ENCODE data around the gene ADGRG2. TPM values are rescaled to one million over a fixed set of nuclear protein-coding genes. Genes with fewer than 3 reads are reported as not detected.

The ADGRG2 gene
- total RNA-seq, 2 donors from 2014 or later: 5.2 to 6.0 TPM

DNA sequence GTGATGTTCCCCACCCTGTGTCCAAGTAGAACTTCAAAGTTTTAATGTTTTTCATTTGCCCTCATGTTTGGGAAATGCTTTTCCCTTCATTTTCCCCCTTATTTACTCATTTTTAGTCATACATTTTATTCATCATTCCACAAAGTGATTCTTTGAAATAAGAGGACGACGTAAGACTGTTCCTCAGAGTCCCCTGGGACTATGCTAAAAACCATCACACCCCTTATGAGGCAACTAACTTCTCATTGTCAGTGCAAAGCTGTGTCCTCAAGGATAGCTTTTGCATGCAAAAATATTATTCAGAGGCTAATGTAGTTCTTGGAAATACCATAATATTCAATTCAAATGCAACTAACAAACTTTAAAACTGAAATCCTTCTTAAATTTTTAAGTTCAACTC lies 14.8 kb upstream of the ADGRG2 start:
- TF ChIP-seq POLR2AphosphoS5 (IDR thresholded peaks at IDR 0.05): no peak
- TF ChIP-seq POLR2A (IDR thresholded peaks at IDR 0.05): no peak
- TF ChIP-seq CTCF (IDR thresholded peaks at IDR 0.05): no peak
- Histone ChIP-seq H3K27me3 (replicated peaks; ENCODE audit: insufficient read depth) (no peaks in the 10 kb centered on the region), H3K4me3 (no peak overlapping the region), H3K36me3 (no peaks in the 10 kb centered on the region), H3K9me3 (no peaks in the 10 kb centered on the region), H3K27ac (no peak overlapping the region), H3K4me1 (replicated peaks) (no peaks in the 10 kb centered on the region)
- intact Hi-C loops (cut with DNase I): no loop called here
- 87% methylated on average over 2 of the region's 2 CpGs for WGBS
- DNase-seq (ENCODE audit: low spot score): no peak

DNA sequence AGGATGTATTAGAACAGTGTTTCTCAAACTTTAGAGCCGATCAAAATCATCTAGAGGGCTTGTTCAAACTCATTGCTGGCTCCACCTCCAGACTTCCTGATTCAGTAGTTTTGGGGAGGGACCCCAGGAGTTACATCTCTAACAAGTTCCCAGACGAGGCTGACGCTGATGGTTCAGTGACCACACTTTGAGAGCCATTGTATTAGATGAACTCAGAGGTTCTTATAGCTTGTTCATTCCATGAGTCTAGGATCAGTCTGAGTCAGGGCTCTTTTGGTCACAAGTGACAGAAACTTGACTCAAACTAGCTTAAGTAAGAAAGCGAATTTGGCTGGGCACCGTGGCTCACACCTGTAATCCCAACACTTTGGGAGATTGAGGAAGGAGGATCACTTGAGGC lies 11.5 kb upstream of the ADGRG2 start:
- Histone ChIP-seq H3K27me3 (replicated peaks; ENCODE audit: insufficient read depth) (no peaks in the 10 kb centered on the region), H3K27ac (no peak overlapping the region), H3K4me3 (no peak overlapping the region), H3K4me1 (replicated peaks) (no peaks in the 10 kb centered on the region), H3K36me3 (no peaks in the 10 kb centered on the region), H3K9me3 (no peaks in the 10 kb centered on the region)
- no peak for TF ChIP-seq POLR2AphosphoS5 (IDR thresholded peaks at IDR 0.05)
- no peak for TF ChIP-seq CTCF (IDR thresholded peaks at IDR 0.05)
- TF ChIP-seq POLR2A (IDR thresholded peaks at IDR 0.05): no peak
- intact Hi-C loops (cut with DNase I): no loop called here
- no peak for DNase-seq (ENCODE audit: low spot score)
- WGBS: 67% methylated on average over 4 of the region's 5 CpGs

GRCh38 chrX:19133231-19133630 lies 11.0 kb upstream of the ADGRG2 start:
- DNase-seq (ENCODE audit: low spot score): no peak
- no peaks in the 10 kb centered on the region for H3K9me3 ChIP-seq
- no peak overlapping the region for H3K27ac ChIP-seq
- H3K4me3 ChIP-seq: no peak overlapping the region
- H3K4me1 ChIP-seq (replicated peaks): no peaks in the 10 kb centered on the region
- intact Hi-C loops (cut with DNase I): no loop called here
- no peaks in the 10 kb centered on the region for H3K36me3 ChIP-seq
- WGBS: 18% methylated on average over 2 of the region's 2 CpGs
- no peak for TF ChIP-seq POLR2A (IDR thresholded peaks at IDR 0.05)
- TF ChIP-seq CTCF (IDR thresholded peaks at IDR 0.05): no peak
- no peak for TF ChIP-seq POLR2AphosphoS5 (IDR thresholded peaks at IDR 0.05)
- H3K27me3 ChIP-seq (replicated peaks; ENCODE audit: insufficient read depth): no peaks in the 10 kb centered on the region

DNA sequence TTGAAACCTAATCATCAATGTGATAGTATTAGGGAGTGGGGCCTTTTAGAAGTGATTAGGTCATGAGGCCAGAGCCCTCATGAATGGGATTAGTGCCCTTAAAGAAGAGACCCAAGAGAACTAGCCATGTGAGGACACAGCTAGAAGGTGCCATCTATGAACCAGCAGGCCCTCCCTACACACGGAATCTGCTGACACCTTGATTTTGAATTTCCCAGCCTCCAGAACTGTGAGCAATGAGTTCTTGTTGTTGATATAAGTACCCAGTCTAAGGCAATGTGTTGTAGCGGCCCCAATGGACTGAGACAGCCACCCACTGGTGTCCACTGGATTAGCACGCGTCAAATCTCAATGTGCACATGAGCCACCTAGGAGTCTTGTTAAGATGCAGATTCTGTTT lies 8.4 kb upstream of the ADGRG2 start:
- intact Hi-C loops (cut with DNase I): no loop called here
- WGBS: 96% methylated on average over 4 of the region's 4 CpGs
- TF ChIP-seq POLR2AphosphoS5 (IDR thresholded peaks at IDR 0.05) (no peak), POLR2A (IDR thresholded peaks at IDR 0.05) (no peak), CTCF (IDR thresholded peaks at IDR 0.05) (no peak)
- H3K4me1 ChIP-seq (replicated peaks): no peaks in the 10 kb centered on the region
- H3K9me3 ChIP-seq: no peaks in the 10 kb centered on the region
- H3K27me3 ChIP-seq (replicated peaks; ENCODE audit: insufficient read depth): no peaks in the 10 kb centered on the region
- no peak for DNase-seq (ENCODE audit: low spot score)
- H3K4me3 ChIP-seq: no peak overlapping the region
- H3K36me3 ChIP-seq: no peaks in the 10 kb centered on the region
- H3K27ac ChIP-seq: no peak overlapping the region

- WGBS: 97% methylated on average over 3 of the region's 3 CpGs
Measured at GRCh38 chrX:19129694-19130093, 7.4 kb upstream of the ADGRG2 start.

More at GRCh38 chrX:19129694-19130093, 7.4 kb upstream of the ADGRG2 start:
- Histone ChIP-seq H3K4me3 (no peak overlapping the region), H3K27ac (no peak overlapping the region), H3K9me3 (no peaks in the 10 kb centered on the region), H3K36me3 (no peaks in the 10 kb centered on the region), H3K27me3 (replicated peaks; ENCODE audit: insufficient read depth) (no peaks in the 10 kb centered on the region), H3K4me1 (replicated peaks) (no peaks in the 10 kb centered on the region)
- no peak for TF ChIP-seq POLR2A (IDR thresholded peaks at IDR 0.05)
- TF ChIP-seq POLR2AphosphoS5 (IDR thresholded peaks at IDR 0.05): no peak
- TF ChIP-seq CTCF (IDR thresholded peaks at IDR 0.05): no peak
- intact Hi-C loops (cut with DNase I): no loop called here
- DNase-seq (ENCODE audit: low spot score): no peak
